ENCODE measurements around the gene SPACDR. TPM values are rescaled to one million over a fixed set of nuclear protein-coding genes. Genes with fewer than 3 reads are reported as not detected.
"Not testable (repeated sequence)": the region's sequence is repeated elsewhere in the genome, so short reads cannot be mapped to it uniquely, and the experiment has no call there.

SPACDR gene
- total RNA-seq, 1 experiment from 2014 or later: 4.5 TPM

DNA sequence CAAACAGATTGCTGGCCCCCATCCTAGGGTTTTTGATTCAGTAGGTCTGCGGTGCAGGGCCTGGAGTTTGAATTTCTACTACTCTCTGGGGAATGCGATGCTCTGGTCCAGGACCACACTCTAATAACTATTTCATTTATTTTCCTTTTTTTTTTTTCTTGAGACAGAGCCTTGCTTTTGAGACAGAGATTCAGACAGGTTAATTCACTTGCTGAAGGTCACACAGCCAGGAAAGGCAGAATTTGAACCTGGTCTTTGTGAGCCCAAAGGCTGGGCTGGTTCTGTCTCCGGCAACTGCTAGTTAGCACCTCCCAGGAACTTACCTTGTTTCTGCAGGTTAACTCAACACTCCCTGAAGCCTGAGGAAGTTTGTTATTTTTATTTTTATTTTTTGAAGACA, 11.5 kb downstream of the SPACDR start:
- DNase-seq: no peak
- CTCF ChIA-PET: no interaction called here
- Mint-ChIP-seq H3K4me3 (ENCODE audit: low read depth, unreplicated experiment) (no peak overlapping the region), H3K27me3 (ENCODE audit: unreplicated experiment) (no peaks in the 10 kb centered on the region), H3K4me1 (ENCODE audit: low read depth, unreplicated experiment) (no peaks in the 10 kb centered on the region), H3K36me3 (ENCODE audit: insufficient read depth, unreplicated experiment) (peaks cover 9% of the 10 kb centered on the region), H3K9me3 (ENCODE audit: low read depth, unreplicated experiment) (no peaks in the 10 kb centered on the region), H3K27ac (ENCODE audit: unreplicated experiment) (no peak overlapping the region)
- intact Hi-C loops (cut with micrococcal nuclease; ENCODE audit: unreplicated experiment): no loop called here
- TF ChIP-seq CTCF (IDR thresholded peaks at IDR 0.05; ENCODE audit: unreplicated experiment): no peak
- BruUV-seq (replicated peaks): no TSS peak

DNA sequence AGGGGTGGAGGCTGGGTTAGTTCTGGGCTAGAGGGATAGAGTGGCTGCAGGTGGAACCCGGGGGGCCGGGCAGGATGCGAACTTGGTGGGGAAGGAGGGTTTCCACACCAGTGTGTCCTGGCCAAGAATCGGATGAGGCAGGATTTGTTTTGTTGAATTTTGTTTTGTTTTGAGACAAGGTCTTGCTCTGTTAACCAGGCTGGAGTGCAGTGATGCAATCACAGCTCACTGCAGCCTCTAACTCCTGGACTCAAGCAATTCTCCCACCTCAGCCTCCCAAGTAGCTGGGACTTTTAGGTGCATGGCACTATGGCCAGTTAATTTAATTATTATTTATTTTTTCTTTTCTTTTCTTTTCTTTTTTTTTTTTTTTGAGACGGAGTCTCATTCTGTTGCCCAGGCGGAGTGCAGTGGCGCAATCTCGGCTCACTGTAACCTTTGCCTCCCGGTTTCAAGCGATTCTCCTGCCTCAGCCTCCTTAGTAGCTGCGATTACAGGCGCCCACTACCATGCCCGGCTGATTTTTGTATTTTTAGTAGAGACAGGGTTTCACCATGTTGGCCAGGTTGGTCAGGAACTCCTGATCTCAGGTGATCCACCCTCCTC, 14.8 kb downstream of the SPACDR start:
- no TSS peak for BruUV-seq (replicated peaks)
- Mint-ChIP-seq H3K36me3 (ENCODE audit: insufficient read depth, unreplicated experiment) (peaks cover 9% of the 10 kb centered on the region), H3K4me1 (ENCODE audit: low read depth, unreplicated experiment) (no peaks in the 10 kb centered on the region), H3K27ac (ENCODE audit: unreplicated experiment) (no peak overlapping the region), H3K27me3 (ENCODE audit: unreplicated experiment) (no peaks in the 10 kb centered on the region), H3K9me3 (ENCODE audit: low read depth, unreplicated experiment) (no peaks in the 10 kb centered on the region), H3K4me3 (ENCODE audit: low read depth, unreplicated experiment) (no peak overlapping the region)
- intact Hi-C loops (cut with micrococcal nuclease; ENCODE audit: unreplicated experiment): no loop called here
- CTCF ChIA-PET: interaction anchor here (0.7 kb wide), 1 partner anchor 338 kb away, joined by 6 read pairs; no protein-coding TSS in a partner anchor
- no peak for TF ChIP-seq CTCF (IDR thresholded peaks at IDR 0.05; ENCODE audit: unreplicated experiment)
- DNase-seq: no peak

DNA sequence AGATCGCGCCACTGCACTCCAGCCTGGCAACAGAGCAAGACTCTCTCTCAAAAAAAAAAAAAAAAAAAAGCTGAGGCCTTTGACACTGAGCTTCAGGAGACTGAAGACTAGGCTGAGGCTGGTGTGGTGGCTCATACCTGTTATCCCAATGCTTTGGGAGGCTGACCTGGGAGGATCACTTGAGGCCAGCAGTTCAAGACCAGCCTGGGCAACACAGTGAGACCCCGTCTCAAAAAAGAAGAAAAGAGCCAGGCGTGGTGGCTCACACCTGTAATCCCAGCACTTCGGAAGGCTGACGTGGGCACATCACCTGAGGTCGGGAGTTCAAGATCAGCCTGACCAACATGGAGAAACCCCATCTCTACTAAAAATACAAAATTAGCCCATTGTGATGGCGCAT, 16.7 kb downstream of the SPACDR start:
- DNase-seq; H3K36me3 Mint-ChIP-seq (ENCODE audit: insufficient read depth, unreplicated experiment); H3K9me3 Mint-ChIP-seq (ENCODE audit: low read depth, unreplicated experiment); H3K4me1 Mint-ChIP-seq (ENCODE audit: low read depth, unreplicated experiment); H3K4me3 Mint-ChIP-seq (ENCODE audit: low read depth, unreplicated experiment); H3K27me3 Mint-ChIP-seq (ENCODE audit: unreplicated experiment); BruUV-seq (replicated peaks); H3K27ac Mint-ChIP-seq (ENCODE audit: unreplicated experiment); intact Hi-C loops (cut with micrococcal nuclease; ENCODE audit: unreplicated experiment): not testable (repeated sequence)
- CTCF ChIA-PET: interaction anchor here (0.7 kb wide), 1 partner anchor 352 kb away, joined by 5 read pairs; no protein-coding TSS in a partner anchor

DNA sequence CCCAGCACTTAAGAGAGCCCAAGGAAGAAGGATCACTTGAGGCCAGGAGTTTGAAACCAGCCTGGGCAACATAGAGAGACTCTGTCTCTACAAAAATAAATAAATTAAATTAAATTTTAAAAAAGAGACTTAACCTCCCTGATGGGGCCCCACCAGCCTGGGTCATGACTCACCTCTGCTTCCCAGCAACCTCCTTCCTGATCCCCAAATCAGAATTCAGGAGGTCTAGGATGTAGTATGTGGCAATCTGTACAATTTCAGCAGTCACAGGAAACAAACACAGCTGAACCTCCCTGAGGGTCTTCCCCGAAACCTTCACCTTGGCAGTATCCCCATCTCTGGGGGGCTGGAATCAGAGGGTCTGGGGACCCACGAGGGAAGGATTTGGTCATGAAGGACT, 18.0 kb downstream of the SPACDR start:
- no peak for DNase-seq
- TF ChIP-seq CTCF (IDR thresholded peaks at IDR 0.05; ENCODE audit: unreplicated experiment): no peak
- no TSS peak for BruUV-seq (replicated peaks)
- CTCF ChIA-PET: no interaction called here
- H3K4me1 Mint-ChIP-seq (ENCODE audit: low read depth, unreplicated experiment): no peaks in the 10 kb centered on the region
- H3K27me3 Mint-ChIP-seq (ENCODE audit: unreplicated experiment): no peaks in the 10 kb centered on the region
- H3K9me3 Mint-ChIP-seq (ENCODE audit: low read depth, unreplicated experiment): no peaks in the 10 kb centered on the region
- H3K4me3 Mint-ChIP-seq (ENCODE audit: low read depth, unreplicated experiment): no peak overlapping the region
- no peak overlapping the region for H3K27ac Mint-ChIP-seq (ENCODE audit: unreplicated experiment)
- intact Hi-C loops (cut with micrococcal nuclease; ENCODE audit: unreplicated experiment): no loop called here
- H3K36me3 Mint-ChIP-seq (ENCODE audit: insufficient read depth, unreplicated experiment): peaks cover 8% of the 10 kb centered on the region

Data from Calu3 (cell line).